GM19351 (cell line): ENCODE results near the gene RPS6KC1.
"Not testable (repeated sequence)": the region's sequence is repeated elsewhere in the genome, so short reads cannot be mapped to it uniquely, and the experiment has no call there.

ENCODE experiments used
- ATAC-seq: cut with Tn5 transposase; IDR thresholded peaks from one replicate; pipeline ENCODE4 v1.9.1; 2021; ENCODE audit warnings: mild to moderate bottlenecking, moderate library complexity; ENCODE audit not compliant: unreplicated experiment

Gene RPS6KC1

GRCh38 chr1:213138391-213138790 lies 87.3 kb downstream of the RPS6KC1 start:
- no peak for ATAC-seq

- ATAC-seq: no peak
Observed at GRCh38 chr1:213138892-213139291, 87.9 kb downstream of the RPS6KC1 start.

- ATAC-seq: no peak
Observed at GRCh38 chr1:213148905-213149304, 97.9 kb downstream of the RPS6KC1 start.

DNA sequence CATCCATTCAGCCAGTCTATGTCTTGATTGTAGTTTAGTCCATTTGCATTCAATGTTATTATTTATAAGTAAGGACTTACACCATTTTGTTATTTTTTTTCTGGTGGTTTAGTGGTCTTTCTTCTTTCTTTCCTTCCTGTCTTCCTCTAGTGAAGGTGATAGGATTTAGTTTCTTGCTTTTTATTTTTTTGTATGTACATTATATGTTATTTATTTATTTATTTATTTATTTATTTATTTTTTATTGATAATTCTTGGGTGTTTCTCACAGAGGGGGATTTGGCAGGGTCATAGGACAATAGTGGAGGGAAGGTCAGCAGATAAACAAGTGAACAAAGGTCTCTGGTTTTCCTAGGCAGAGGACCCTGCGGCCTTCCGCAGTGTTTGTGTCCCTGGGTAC lies 99.0 kb downstream of the RPS6KC1 start:
- ATAC-seq: not testable (repeated sequence)

GRCh38 chr1:213154056-213154685 lies 103.1 kb downstream of the RPS6KC1 start:
- ATAC-seq: no peak

- ATAC-seq: no peak
Observed at GRCh38 chr1:213159376-213159775, 108.3 kb downstream of the RPS6KC1 start.

DNA sequence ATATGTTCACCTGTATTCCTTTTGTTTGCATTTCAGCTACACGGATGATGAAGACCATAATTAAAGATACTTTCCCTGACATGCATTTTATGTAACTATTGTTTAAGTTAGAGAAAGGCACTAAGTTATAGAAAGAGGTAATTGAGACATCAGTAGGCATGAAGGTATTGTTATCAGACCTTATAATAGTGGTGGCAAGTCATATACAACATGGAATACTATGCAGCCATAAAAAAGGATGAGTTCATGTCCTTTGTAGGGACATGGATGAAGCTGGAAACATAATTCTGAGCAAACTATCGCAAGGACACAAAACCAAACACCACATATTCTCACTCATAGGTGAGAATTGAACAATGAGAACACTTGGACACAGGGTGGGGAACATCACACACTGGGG lies 109.4 kb downstream of the RPS6KC1 start:
- ATAC-seq: not testable (repeated sequence)

DNA sequence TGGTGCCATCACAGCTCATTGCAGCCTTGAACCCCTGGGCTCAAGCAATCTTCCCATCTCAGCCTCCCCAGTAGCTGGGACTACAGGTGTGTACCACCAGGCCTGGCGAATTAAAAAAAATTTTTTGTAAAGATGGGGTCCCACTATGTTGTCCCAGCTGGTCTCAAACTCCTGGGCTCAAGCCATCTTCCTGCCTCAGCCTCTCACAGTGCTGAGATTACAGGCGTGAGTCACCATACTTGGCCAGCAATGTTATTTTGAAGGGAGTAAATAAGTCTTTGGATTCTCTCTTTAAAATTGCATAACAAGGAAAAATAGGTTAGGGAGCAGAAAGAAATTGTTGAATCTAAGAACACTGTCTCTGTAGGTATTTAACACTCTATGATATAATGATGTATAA lies 111.3 kb downstream of the RPS6KC1 start:
- no peak for ATAC-seq

DNA sequence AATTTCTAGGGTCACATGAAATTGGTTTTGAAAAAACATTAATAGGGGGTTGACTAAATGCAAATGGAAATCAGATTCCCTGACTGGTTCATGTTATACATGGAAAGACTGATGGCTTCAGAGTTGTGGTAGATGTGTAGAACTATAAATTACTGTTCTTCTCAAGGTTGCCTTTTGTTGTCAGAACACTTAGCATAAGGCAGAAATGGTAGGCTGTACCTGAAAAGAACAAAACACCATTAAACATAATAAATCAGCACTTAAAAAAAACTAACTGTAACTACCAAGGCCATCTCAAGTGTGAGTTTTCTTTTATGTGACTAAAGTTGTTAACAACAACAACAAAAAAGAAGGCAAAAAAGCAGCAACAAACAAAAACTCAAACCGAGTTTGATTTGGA lies 111.8 kb downstream of the RPS6KC1 start:
- no peak for ATAC-seq

DNA sequence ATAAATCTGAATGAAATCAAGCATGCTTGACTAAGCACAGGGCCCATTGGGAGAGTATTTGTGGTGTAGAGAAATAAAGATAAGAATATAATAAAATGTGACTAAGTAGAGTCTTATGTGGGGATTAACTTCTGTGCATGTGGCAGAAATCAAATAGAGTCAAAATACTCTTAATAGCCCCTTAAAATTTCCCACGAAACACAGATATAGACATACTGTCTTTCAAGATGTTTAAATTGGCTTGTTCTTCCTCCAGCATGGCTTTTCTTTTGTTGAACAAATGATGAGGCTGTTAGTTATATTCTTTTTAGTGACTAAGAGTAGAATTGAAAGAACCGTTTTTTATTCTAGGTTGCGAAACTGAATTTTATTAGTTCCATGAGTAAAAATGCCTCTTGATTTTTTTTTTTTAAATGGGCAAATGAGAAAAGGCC lies 112.3 kb downstream of the RPS6KC1 start:
- no peak for ATAC-seq

DNA sequence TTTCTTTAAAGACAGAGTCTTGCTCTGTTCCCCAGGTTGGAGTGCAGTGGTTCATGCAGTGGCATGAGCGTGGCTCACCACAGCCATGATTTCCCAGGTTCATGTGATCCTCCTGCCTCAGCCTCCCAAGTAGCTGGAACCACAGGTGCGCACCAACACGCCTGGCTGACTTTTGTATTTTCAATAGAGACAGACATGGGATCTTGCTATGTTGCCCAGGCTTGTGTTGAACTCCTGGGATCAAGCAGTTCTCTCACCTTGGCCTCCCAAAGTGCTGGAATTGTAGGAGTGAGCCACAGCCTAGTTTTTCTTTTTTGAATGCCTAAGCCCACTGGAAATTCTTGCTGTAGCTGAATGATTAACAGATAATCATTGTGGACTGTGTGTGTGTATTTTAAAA lies 113.5 kb downstream of the RPS6KC1 start:
- ATAC-seq: no peak

GRCh38 chr1:213166852-213167251 lies 115.8 kb downstream of the RPS6KC1 start:
- no peak for ATAC-seq

DNA sequence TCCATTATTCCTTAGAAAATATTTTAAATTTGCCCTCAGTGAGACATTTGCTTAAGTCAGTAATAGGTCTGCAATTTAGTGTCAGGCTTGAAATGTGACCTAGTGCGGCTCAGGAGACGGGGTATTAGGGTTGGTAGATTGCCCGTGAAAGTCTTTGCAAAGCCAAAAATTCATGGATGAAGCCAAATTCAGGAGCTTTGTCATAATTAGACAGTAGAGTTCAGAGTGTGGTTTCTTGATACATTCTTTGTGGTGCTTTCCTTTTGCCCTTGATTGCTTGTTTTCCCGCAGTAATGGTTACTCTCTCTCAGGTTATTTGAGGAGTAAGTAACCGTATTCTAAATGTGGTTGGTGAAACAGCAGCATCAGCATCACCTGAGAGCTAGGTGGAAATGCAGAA lies 120.7 kb downstream of the RPS6KC1 start:
- ATAC-seq: no peak

GRCh38 chr1:213176341-213176740 lies 125.3 kb downstream of the RPS6KC1 start:
- ATAC-seq: no peak

DNA sequence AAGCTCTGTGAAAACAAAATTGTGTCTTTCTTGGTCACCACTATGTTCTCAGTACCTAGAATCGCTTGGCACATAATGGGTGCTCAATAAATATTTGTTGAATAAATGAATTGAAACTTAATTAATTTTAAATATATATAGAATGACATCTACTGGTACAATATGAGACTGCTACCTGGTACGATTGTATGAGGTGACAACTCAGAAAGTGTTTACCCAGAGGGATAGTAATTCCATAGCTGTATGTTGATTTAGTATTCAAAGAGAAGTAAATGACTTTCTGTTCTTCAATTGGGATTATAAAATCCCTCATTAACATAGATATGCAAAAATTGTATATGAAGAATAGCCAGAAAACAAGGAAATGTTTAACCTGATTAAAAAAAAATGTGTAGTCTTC lies 128.7 kb downstream of the RPS6KC1 start:
- no peak for ATAC-seq

DNA sequence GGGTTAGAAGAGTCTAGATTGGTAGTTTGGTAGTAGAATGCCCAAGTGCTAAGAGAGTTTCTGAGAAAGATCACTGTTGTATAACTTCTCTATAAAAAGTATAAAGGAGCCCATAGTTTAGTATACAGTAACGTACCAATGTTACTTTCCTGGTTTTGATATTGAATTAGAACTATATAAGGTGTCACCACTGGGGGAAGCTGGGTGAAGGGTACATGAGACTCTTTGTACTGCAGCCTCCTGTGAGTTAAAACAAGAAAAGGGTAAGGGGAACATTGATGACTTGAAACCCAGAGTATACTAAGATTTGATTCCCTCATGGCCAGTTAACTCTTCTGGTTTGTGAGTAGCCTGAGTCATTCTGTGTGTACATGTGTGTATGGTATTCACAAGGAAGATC lies 129.8 kb downstream of the RPS6KC1 start:
- ATAC-seq: no peak

- ATAC-seq: no peak
Observed at GRCh38 chr1:213183036-213183672, 132.1 kb downstream of the RPS6KC1 start.

DNA sequence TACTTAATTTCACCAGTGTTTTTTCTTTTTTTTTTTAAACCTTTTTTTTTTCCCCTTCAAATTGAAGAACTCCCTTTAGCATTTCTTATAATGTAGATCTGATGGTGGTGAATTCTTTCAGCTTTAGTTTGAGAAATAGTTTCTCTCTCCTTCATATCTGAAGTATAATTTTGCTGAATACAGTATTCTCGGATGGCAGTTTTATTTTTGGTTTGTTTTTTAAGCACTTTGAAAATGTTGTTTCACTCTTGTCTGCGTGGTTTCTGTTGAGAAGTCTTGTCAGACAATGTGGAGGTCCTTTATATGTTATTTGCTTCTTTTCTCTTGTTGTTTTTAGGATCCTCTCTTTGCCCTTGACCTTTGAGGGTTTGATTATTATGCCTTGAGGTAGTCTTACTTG lies 135.1 kb downstream of the RPS6KC1 start:
- ATAC-seq: no peak

DNA sequence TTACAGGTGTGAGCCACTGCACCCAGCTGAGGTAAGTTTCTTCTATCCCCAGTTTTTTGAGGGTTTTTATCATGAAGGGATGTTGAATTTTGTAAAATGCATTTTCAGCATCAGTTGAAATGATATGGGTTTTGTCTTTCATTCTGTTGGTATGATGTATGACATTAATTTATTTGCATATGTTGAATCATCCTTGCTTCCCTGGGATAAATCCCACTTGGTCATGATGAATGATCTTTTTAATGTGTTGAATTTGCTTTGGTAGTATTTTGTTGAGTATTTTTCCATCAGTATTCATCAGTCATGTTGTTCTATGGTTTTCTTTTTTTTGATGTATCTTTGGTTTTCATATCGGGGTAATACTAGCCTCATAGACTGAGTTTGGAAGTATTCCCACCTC lies 141.0 kb downstream of the RPS6KC1 start:
- ATAC-seq: no peak

GRCh38 chr1:213194383-213194782 lies 143.3 kb downstream of the RPS6KC1 start:
- no peak for ATAC-seq

- no peak for ATAC-seq
Observed at GRCh38 chr1:213194855-213195254, 143.8 kb downstream of the RPS6KC1 start.

DNA sequence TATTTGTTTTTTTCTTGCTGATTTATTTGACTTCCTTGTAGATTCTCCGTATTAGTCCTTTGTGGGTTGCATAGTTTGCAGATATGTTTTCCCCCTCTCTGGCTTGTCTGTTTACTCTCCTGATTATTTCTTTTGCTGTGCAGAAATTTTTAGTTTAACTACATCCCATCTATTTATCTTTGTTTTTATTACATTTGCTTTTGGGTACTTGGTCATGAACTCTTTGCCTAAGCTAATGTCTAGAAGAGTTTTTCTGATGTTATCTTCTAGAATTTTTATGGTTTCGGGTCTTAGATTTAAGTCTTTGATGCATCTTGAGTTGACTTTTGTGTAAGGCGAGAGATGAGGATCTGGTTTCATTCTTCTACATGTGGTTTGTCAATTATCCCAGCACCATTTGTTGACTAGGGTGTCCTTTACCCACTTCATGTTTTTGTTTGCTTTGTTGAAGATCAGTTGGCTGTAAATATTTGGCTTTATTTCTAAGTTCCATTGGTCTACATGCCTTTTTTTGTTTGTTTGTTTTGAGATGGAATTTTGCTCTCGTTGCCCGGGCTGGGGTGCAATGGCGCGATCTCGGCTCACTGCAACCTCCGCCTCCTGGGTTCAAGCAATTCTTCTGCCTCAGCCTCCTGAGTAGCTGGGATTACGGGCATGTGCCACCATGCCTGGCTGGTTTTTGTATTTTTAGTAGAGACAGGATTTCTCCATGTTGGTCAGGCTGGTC lies 145.4 kb downstream of the RPS6KC1 start:
- not testable (repeated sequence) for ATAC-seq
